Neural cell (in vitro differentiated cells): Measurements from ENCODE around the gene WIPF2. TPM values are rescaled to one million over a fixed set of nuclear protein-coding genes. Genes with fewer than 3 reads are reported as not detected.
"Not testable (repeated sequence)": the region's sequence is repeated elsewhere in the genome, so short reads cannot be mapped to it uniquely, and the experiment has no call there.

ENCODE experiments used
- H2AFZ ChIP-seq: fragments of 200-600, 300-800 bp; sonication (generic), shearing (Covaris generic); 2 replicates; pipeline ENCODE4 v1.6.0; 2014; ENCODE audit warnings: low read depth, mild to moderate bottlenecking, antibody characterized with exemption, low read length, moderate library complexity
- H3F3A ChIP-seq: fragments of 200-600 bp; shearing (Covaris generic); 2 replicates; pipeline ENCODE4 v1.6.1; 2016; ENCODE audit warnings: mild to moderate bottlenecking, moderate library complexity, mixed read lengths, antibody characterized with exemption, low read length; ENCODE audit not compliant: insufficient read depth, poor library complexity, severe bottlenecking
- H3K27ac ChIP-seq: fragments of 200-600, 300-800 bp; sonication (generic), shearing (Covaris generic); 2 replicates; pipeline ENCODE4 v1.5.1; 2014; ENCODE audit warnings: mild to moderate bottlenecking, low read length, moderate library complexity
- H3K27me3 ChIP-seq: fragments of 300-800, 200-600 bp; sonication (generic), shearing (Covaris generic); 2 replicates; pipeline ENCODE4 v1.6.0; 2014; ENCODE audit warnings: mild to moderate bottlenecking, low read depth, low read length, moderate library complexity; ENCODE audit not compliant: insufficient read depth
- H3K36me3 ChIP-seq: fragments of 300-800, 200-600 bp; sonication (generic), shearing (Covaris generic); 2 replicates; pipeline ENCODE4 v1.5.1; 2014; ENCODE audit warnings: mild to moderate bottlenecking, antibody characterized with exemption, low read length, moderate library complexity; ENCODE audit not compliant: insufficient read depth
- H3K4me2 ChIP-seq: fragments of 300-800, 200-600 bp; sonication (generic), shearing (Covaris generic); 2 replicates; pipeline ENCODE4 v1.6.0; 2014; ENCODE audit warnings: mild to moderate bottlenecking, low read length
- H3K4me3 ChIP-seq: fragments of 300-800, 200-600 bp; sonication (generic), shearing (Covaris generic); 2 replicates; pipeline ENCODE4 v1.5.1; 2014; ENCODE audit warnings: mild to moderate bottlenecking, low read length, moderate library complexity
- H3K79me2 ChIP-seq: fragments of 200-600 bp; shearing (Covaris generic); replicated peaks from 2 replicates; pipeline ENCODE4 v1.6.0; 2014; ENCODE audit warnings: mild to moderate bottlenecking, low read length, moderate library complexity; ENCODE audit not compliant: insufficient read depth
- H3K9ac ChIP-seq: fragments of 300-800, 200-600 bp; sonication (generic), shearing (Covaris generic); 2 replicates; pipeline ENCODE4 v1.6.1; 2016; ENCODE audit warnings: mild to moderate bottlenecking, low read length, mixed read lengths
- H3K9me2 ChIP-seq: fragments of 200-600 bp; shearing (Covaris generic); 2 replicates; pipeline ENCODE4 v1.6.1; 2016; ENCODE audit warnings: mild to moderate bottlenecking, low read length, mixed read lengths; ENCODE audit not compliant: insufficient read depth
- H3K9me3 ChIP-seq: fragments of 200-600, 300-800 bp; sonication (generic), shearing (Covaris generic); 2 replicates; pipeline ENCODE4 v1.6.1; 2016; ENCODE audit warnings: mild to moderate bottlenecking, mixed run types, low read length, moderate library complexity, mixed read lengths
- H4K20me1 ChIP-seq: fragments of 200-600 bp; shearing (Covaris generic); 2 replicates; pipeline ENCODE4 v1.6.1; 2016; ENCODE audit warnings: mild to moderate bottlenecking, mixed run types; ENCODE audit not compliant: insufficient read depth
- CTCF ChIP-seq: fragments of 450-650 bp; IDR thresholded peaks from 2 replicates; pipeline ENCODE4 v1.5.1; 2014; ENCODE audit warnings: antibody characterized with exemption, mild to moderate bottlenecking, moderate library complexity; ENCODE audit not compliant: poor library complexity, severe bottlenecking
- EP300 ChIP-seq: fragments of 450-650 bp; conservative IDR thresholded peaks from 2 replicates; pipeline ENCODE4 v1.6.1; 2014; ENCODE audit warnings: antibody characterized with exemption, mild to moderate bottlenecking, moderate library complexity; ENCODE audit not compliant: poor library complexity, severe bottlenecking
- EZH2 ChIP-seq: fragments of 200-600, 300-800 bp; shearing (Covaris generic), sonication (generic); IDR thresholded peaks from 2 replicates; pipeline ENCODE4 v1.6.1; 2014; ENCODE audit warnings: antibody characterized with exemption, low read length, borderline replicate concordance, mild to moderate bottlenecking; ENCODE audit not compliant: insufficient read depth, poor library complexity, severe bottlenecking
- MXI1 ChIP-seq: fragments of 450-650 bp; conservative IDR thresholded peaks from 2 replicates; pipeline ENCODE4 v1.6.1; 2014; ENCODE audit warnings: antibody characterized with exemption, mild to moderate bottlenecking; ENCODE audit not compliant: poor library complexity, severe bottlenecking
- POLR2AphosphoS5 ChIP-seq: IDR thresholded peaks from 2 replicates; pipeline ENCODE4 v1.6.1; 2012
- RAD21 ChIP-seq: fragments of 450-650 bp; conservative IDR thresholded peaks from 2 replicates; pipeline ENCODE4 v1.6.1; 2014; ENCODE audit warnings: antibody characterized with exemption, mild to moderate bottlenecking, moderate library complexity
- REST ChIP-seq: IDR thresholded peaks from 2 replicates; pipeline ENCODE4 v1.6.1; 2012; ENCODE audit warnings: borderline replicate concordance
- SMC3 ChIP-seq: fragments of 450-650 bp; conservative IDR thresholded peaks from 2 replicates; pipeline ENCODE4 v1.6.1; 2014; ENCODE audit warnings: antibody characterized with exemption, mild to moderate bottlenecking, moderate library complexity; ENCODE audit not compliant: poor library complexity
- TAF1 ChIP-seq: IDR thresholded peaks from 2 replicates; pipeline ENCODE4 v1.6.1; 2012; ENCODE audit warnings: low read depth
- polyA plus RNA-seq: library from polyadenylated mRNA; depleted of rRNA; stranded (reverse); fragments of >200 nt; gene quantifications from 2 replicates; pipeline ENCODE4 v1.2.3, GENCODE V29; 2014

WIPF2 gene
- polyA plus RNA-seq, 1 donor from 2014 or later: 11.5 TPM

GRCh38 chr17:40197550-40197949 is 21.6 kb upstream of the WIPF2 start:
- no peaks in the 10 kb centered on the region for H3K9me3 ChIP-seq
- no peaks in the 10 kb centered on the region for H4K20me1 ChIP-seq
- no peak for TF ChIP-seq TAF1
- TF ChIP-seq EZH2: no peak
- TF ChIP-seq POLR2AphosphoS5: no peak
- no peak for TF ChIP-seq RAD21
- no peak for TF ChIP-seq EP300
- TF ChIP-seq CTCF: no peak
- no peak for TF ChIP-seq MXI1
- TF ChIP-seq SMC3: no peak
- no peak overlapping the region for H3K27ac ChIP-seq
- H3F3A ChIP-seq: no peaks in the 10 kb centered on the region
- H3K79me2 ChIP-seq: no peaks in the 10 kb centered on the region
- H3K4me3 ChIP-seq: no peak overlapping the region
- no peaks in the 10 kb centered on the region for H3K27me3 ChIP-seq
- no peak overlapping the region for H3K9ac ChIP-seq
- no peaks in the 10 kb centered on the region for H3K9me2 ChIP-seq
- H3K36me3 ChIP-seq: no peaks in the 10 kb centered on the region
- H3K4me2 ChIP-seq: no peak overlapping the region
- H2AFZ ChIP-seq: no peak overlapping the region

- H3K36me3 ChIP-seq, H3K4me3 ChIP-seq, H3K79me2 ChIP-seq, H3K9me2 ChIP-seq, H3K4me2 ChIP-seq, H3F3A ChIP-seq, H3K9me3 ChIP-seq, H3K27me3 ChIP-seq, H4K20me1 ChIP-seq, H3K27ac ChIP-seq, H2AFZ ChIP-seq, H3K9ac ChIP-seq: not testable (repeated sequence)
Measured at GRCh38 chr17:40197965-40198456, 21.1 kb upstream of the WIPF2 start.

- Histone ChIP-seq H3K9ac (no peak overlapping the region), H3K27me3 (no peaks in the 10 kb centered on the region), H3K4me2 (no peak overlapping the region), H3K27ac (no peak overlapping the region), H4K20me1 (no peaks in the 10 kb centered on the region), H2AFZ (no peak overlapping the region), H3K9me2 (no peaks in the 10 kb centered on the region), H3K9me3 (no peaks in the 10 kb centered on the region), H3K79me2 (no peaks in the 10 kb centered on the region), H3K36me3 (no peaks in the 10 kb centered on the region), H3F3A (no peaks in the 10 kb centered on the region), H3K4me3 (no peak overlapping the region)
- TF ChIP-seq EP300 (no peak), TAF1 (no peak), RAD21 (no peak), CTCF (no peak), EZH2 (no peak), POLR2AphosphoS5 (no peak), SMC3 (no peak), REST (no peak), MXI1 (no peak)
Measured at GRCh38 chr17:40198576-40198975, 20.5 kb upstream of the WIPF2 start.
